ENCODE data around the gene LLGL1.

DNA sequence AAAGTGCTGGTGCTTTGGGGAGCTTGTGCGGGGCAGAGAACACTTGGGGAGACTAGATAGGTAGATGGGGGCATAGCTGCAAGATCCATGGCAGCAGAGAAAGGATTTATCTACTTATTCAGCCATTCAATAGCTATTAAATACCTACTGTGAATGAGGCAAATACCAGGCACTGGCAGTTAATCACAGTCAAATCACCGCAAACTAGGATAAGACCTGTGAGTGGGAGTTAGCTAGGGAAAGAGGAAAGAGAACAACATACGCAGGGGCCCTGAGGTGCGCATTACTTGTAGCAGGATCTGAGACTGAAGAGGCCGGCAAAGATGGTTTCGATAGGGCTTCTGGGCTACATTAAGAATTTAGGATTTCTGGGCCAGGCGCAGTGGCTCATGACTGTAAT lies 45.6 kb upstream of the LLGL1 start:
- TF ChIP-seq, protein P1, sequence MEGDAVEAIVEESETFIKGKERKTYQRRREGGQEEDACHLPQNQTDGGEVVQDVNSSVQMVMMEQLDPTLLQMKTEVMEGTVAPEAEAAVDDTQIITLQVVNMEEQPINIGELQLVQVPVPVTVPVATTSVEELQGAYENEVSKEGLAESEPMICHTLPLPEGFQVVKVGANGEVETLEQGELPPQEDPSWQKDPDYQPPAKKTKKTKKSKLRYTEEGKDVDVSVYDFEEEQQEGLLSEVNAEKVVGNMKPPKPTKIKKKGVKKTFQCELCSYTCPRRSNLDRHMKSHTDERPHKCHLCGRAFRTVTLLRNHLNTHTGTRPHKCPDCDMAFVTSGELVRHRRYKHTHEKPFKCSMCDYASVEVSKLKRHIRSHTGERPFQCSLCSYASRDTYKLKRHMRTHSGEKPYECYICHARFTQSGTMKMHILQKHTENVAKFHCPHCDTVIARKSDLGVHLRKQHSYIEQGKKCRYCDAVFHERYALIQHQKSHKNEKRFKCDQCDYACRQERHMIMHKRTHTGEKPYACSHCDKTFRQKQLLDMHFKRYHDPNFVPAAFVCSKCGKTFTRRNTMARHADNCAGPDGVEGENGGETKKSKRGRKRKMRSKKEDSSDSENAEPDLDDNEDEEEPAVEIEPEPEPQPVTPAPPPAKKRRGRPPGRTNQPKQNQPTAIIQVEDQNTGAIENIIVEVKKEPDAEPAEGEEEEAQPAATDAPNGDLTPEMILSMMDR (IDR thresholded peaks at IDR 0.05) = no peak
- TF ChIP-seq EZH2 (IDR thresholded peaks at IDR 0.05) (no peak), EZH2phosphoT487 (IDR thresholded peaks at IDR 0.05) (no peak)
